ENCODE measurements around the gene RAB5B. TPM values are rescaled to one million over a fixed set of nuclear protein-coding genes. Genes with fewer than 3 reads are reported as not detected.
"Not testable (repeated sequence)": the region's sequence is repeated elsewhere in the genome, so short reads cannot be mapped to it uniquely, and the experiment has no call there.

Gene RAB5B
- total and polyA plus RNA-seq, 4 donors = 64.5 to 118 (median 91.3) TPM

GRCh38 chr12:55996715-55997534 is 23.0 kb downstream of the RAB5B start, which contains the start of gene SUOX:
SUOX (plus strand) TSS chr12:55997276; CDS start chr12:56002222, 4,946 bp downstream.
- TF ChIP-seq CTCF (IDR thresholded peaks at IDR 0.05; ENCODE audit: control extremely low read depth, extremely low read depth) = no peak
- DNase-seq (peak; percentile 98 to 99 (median 98)), ATAC-seq (ENCODE audit: insufficient read depth, low FRiP score) (peak; percentile 100)
- Histone ChIP-seq H3K27me3 (ENCODE audit: control insufficient read depth in 3 of 3, insufficient read depth in 3 of 3, low read length in 2 of 3) (no peaks in the 10 kb centered on the region), H3K9ac (ENCODE audit: insufficient read depth in 1 of 2, low read length in 2 of 2) (peak within 1 kb of the TSS; percentile 50 to 76), H3K4me3 (peak within 1 kb of the TSS; percentile 68), H3K9me3 (ENCODE audit: control insufficient read depth in 4 of 4, insufficient read depth in 3 of 4, low read length in 3 of 4) (no peaks in the 10 kb centered on the region), H3K36me3 (ENCODE audit: control insufficient read depth in 4 of 4, insufficient read depth in 4 of 4, low read length in 4 of 4) (peaks cover 14 to 22% (median 15%) of the 10 kb centered on the region in 4 donors), H3K4me1 (ENCODE audit: control insufficient read depth in 5 of 5, insufficient read depth in 5 of 5, low read length in 5 of 5) (peaks cover 0 to 16% (median 4%) of the 10 kb centered on the region in 5 donors), H3K27ac (ENCODE audit: low read depth in 1 of 2, low read length in 1 of 2) (peak within 1 kb of the TSS; percentile 77 to 85)
- WGBS, 2 donors = 1 to 2% methylated on average over 27 of the region's 27 CpGs

- Histone ChIP-seq H3K9ac (ENCODE audit: insufficient read depth in 1 of 2, low read length in 2 of 2) (peak overlapping the region; percentile 50 to 76), H3K4me1 (ENCODE audit: control insufficient read depth in 5 of 5, insufficient read depth in 5 of 5, low read length in 5 of 5) (peaks cover 0 to 16% (median 5%) of the 10 kb centered on the region in 5 donors), H3K9me3 (ENCODE audit: control insufficient read depth in 4 of 4, insufficient read depth in 3 of 4, low read length in 3 of 4) (no peaks in the 10 kb centered on the region), H3K27ac (ENCODE audit: low read depth in 1 of 2, low read length in 1 of 2) (peak overlapping the region; percentile 73 to 85), H3K27me3 (ENCODE audit: control insufficient read depth in 3 of 3, insufficient read depth in 3 of 3, low read length in 2 of 3) (no peaks in the 10 kb centered on the region), H3K4me3 (peak overlapping the region; percentile 68), H3K36me3 (ENCODE audit: control insufficient read depth in 4 of 4, insufficient read depth in 4 of 4, low read length in 4 of 4) (peaks cover 9 to 22% (median 12%) of the 10 kb centered on the region in 4 donors)
- no peak for TF ChIP-seq CTCF (IDR thresholded peaks at IDR 0.05; ENCODE audit: control extremely low read depth, extremely low read depth)
- WGBS, 2 donors = 2 to 3% methylated on average over 5 of the region's 5 CpGs
- peak in 1 of 3 donors; percentile 30 for DNase-seq
- ATAC-seq (ENCODE audit: insufficient read depth, low FRiP score) = no peak
Observed at GRCh38 chr12:55997535-55997859, 23.6 kb downstream of the RAB5B start.

GRCh38 chr12:55999522-55999921 is 25.6 kb downstream of the RAB5B start:
- WGBS, 2 donors = 76 to 79% methylated on average over 5 to 6 of the region's 6 CpGs
- H3K4me1 ChIP-seq (ENCODE audit: control insufficient read depth in 5 of 5, insufficient read depth in 5 of 5, low read length in 5 of 5) = peaks cover 0 to 16% (median 5%) of the 10 kb centered on the region in 5 donors
- H3K9me3 ChIP-seq (ENCODE audit: control insufficient read depth in 4 of 4, insufficient read depth in 3 of 4, low read length in 3 of 4); ATAC-seq (ENCODE audit: insufficient read depth, low FRiP score); H3K4me3 ChIP-seq; DNase-seq; H3K27ac ChIP-seq (ENCODE audit: low read depth in 1 of 2, low read length in 1 of 2); H3K27me3 ChIP-seq (ENCODE audit: control insufficient read depth in 3 of 3, insufficient read depth in 3 of 3, low read length in 2 of 3); H3K9ac ChIP-seq (ENCODE audit: insufficient read depth in 1 of 2, low read length in 2 of 2): not testable (repeated sequence)
- peaks cover 0 to 25% (median 6%) of the 10 kb centered on the region in 4 donors for H3K36me3 ChIP-seq (ENCODE audit: control insufficient read depth in 4 of 4, insufficient read depth in 4 of 4, low read length in 4 of 4)

- WGBS, 2 donors = 93 to 98% methylated on average over 20 to 33 of the region's 33 CpGs
- H3K27me3 ChIP-seq (ENCODE audit: control insufficient read depth in 3 of 3, insufficient read depth in 3 of 3, low read length in 2 of 3); H3K4me3 ChIP-seq; H3K27ac ChIP-seq (ENCODE audit: low read depth in 1 of 2, low read length in 1 of 2); H3K9ac ChIP-seq (ENCODE audit: insufficient read depth in 1 of 2, low read length in 2 of 2); ATAC-seq (ENCODE audit: insufficient read depth, low FRiP score); H3K9me3 ChIP-seq (ENCODE audit: control insufficient read depth in 4 of 4, insufficient read depth in 3 of 4, low read length in 3 of 4); DNase-seq: not testable (repeated sequence)
- Histone ChIP-seq H3K4me1 (ENCODE audit: control insufficient read depth in 5 of 5, insufficient read depth in 5 of 5, low read length in 5 of 5) (peaks cover 0 to 16% (median 5%) of the 10 kb centered on the region in 5 donors), H3K36me3 (ENCODE audit: control insufficient read depth in 4 of 4, insufficient read depth in 4 of 4, low read length in 4 of 4) (peaks cover 0 to 23% (median 8%) of the 10 kb centered on the region in 4 donors)
Observed at GRCh38 chr12:55999999-56000540, 26.2 kb downstream of the RAB5B start.

Data from lung (tissue), 12 donors.